OCI-LY1 (cell line): Measurements from ENCODE around the gene CACNA1E.

Source experiments
- H2AFZ ChIP-seq: fragments of 200-600 bp; sonication (generic), shearing (Covaris generic); 2 replicates; pipeline ENCODE4 v1.6.0; 2014; ENCODE audit warnings: antibody characterized with exemption, mild to moderate bottlenecking, low read length
- H3F3A ChIP-seq: fragments of 200-600 bp; sonication (generic), shearing (Covaris generic); 2 replicates; pipeline ENCODE4 v1.6.0; 2014; ENCODE audit warnings: mild to moderate bottlenecking, antibody characterized with exemption, low read length, moderate library complexity; ENCODE audit not compliant: insufficient read depth
- H3K27ac ChIP-seq: fragments of 200-600 bp; sonication (generic); 2 replicates; pipeline ENCODE4 v1.5.1; 2014; ENCODE audit warnings: low read length, mixed run types, mild to moderate bottlenecking, low read depth; ENCODE audit not compliant: poor library complexity, severe bottlenecking
- H3K27me3 ChIP-seq: fragments of 200-600 bp; sonication (generic); 2 replicates; pipeline ENCODE4 v1.6.0; 2014; ENCODE audit warnings: antibody characterized with exemption, mild to moderate bottlenecking, low read length, moderate library complexity; ENCODE audit not compliant: insufficient read depth
- H3K36me3 ChIP-seq: fragments of 200-600 bp; sonication (generic); 2 replicates; pipeline ENCODE4 v1.6.1; 2014; ENCODE audit warnings: mild to moderate bottlenecking, antibody characterized with exemption, low read length, moderate library complexity, mixed read lengths; ENCODE audit not compliant: insufficient read depth
- H3K4me1 ChIP-seq: fragments of 200-600 bp; sonication (generic); 2 replicates; pipeline ENCODE4 v1.5.1; 2014; ENCODE audit warnings: mild to moderate bottlenecking, low read length, moderate library complexity; ENCODE audit not compliant: insufficient read depth, severe bottlenecking
- H3K4me2 ChIP-seq: fragments of 200-600 bp; sonication (generic), shearing (Covaris generic); 2 replicates; pipeline ENCODE4 v1.6.1; 2014; ENCODE audit warnings: low read length
- H3K4me3 ChIP-seq: fragments of 200-600 bp; sonication (generic); 2 replicates; pipeline ENCODE4 v1.5.1; 2014; ENCODE audit warnings: low read length, low read depth, mild to moderate bottlenecking, mixed read lengths; ENCODE audit not compliant: poor library complexity, severe bottlenecking
- H3K79me2 ChIP-seq: fragments of 200-600 bp; shearing (Covaris generic); 2 replicates; pipeline ENCODE4 v1.6.1; 2016; ENCODE audit warnings: mixed run types, low read length, mixed read lengths; ENCODE audit not compliant: insufficient read depth
- H3K9ac ChIP-seq: fragments of 200-600 bp; sonication (generic), shearing (Covaris generic); 2 replicates; pipeline ENCODE4 v1.6.1; 2014; ENCODE audit warnings: mild to moderate bottlenecking, low read length, mixed read lengths
- H3K9me2 ChIP-seq: fragments of 200-600 bp; sonication (generic), shearing (Covaris generic); 2 replicates; pipeline ENCODE4 v1.6.1; 2014; ENCODE audit warnings: low read depth, mild to moderate bottlenecking, low read length, mixed read lengths
- H3K9me3 ChIP-seq: fragments of 200-600 bp; shearing (Covaris generic); 2 replicates; pipeline ENCODE4 v1.6.1; 2014; ENCODE audit warnings: low read length, mixed read lengths
- H4K20me1 ChIP-seq: fragments of 200-600 bp; sonication (generic), shearing (Covaris generic); 2 replicates; pipeline ENCODE4 v1.6.0; 2016; ENCODE audit warnings: mild to moderate bottlenecking, low read length; ENCODE audit not compliant: insufficient read depth
- EZH2 ChIP-seq: fragments of 200-600 bp; sonication (generic), shearing (Covaris generic); IDR thresholded peaks from 2 replicates; pipeline ENCODE4 v1.8.0; 2017; ENCODE audit warnings: borderline replicate concordance, mixed run types, mild to moderate bottlenecking, antibody characterized with exemption, low read length, moderate library complexity, mixed read lengths
- TF ChIP-seq, protein P1 (sequence below): fragments of 200-600 bp; sonication (generic), shearing (Covaris generic); IDR thresholded peaks from 2 replicates; pipeline ENCODE4 v1.5.1; 2017; ENCODE audit warnings: mild to moderate bottlenecking, antibody characterized with exemption, low read length, moderate library complexity, mixed read lengths

Gene CACNA1E

DNA sequence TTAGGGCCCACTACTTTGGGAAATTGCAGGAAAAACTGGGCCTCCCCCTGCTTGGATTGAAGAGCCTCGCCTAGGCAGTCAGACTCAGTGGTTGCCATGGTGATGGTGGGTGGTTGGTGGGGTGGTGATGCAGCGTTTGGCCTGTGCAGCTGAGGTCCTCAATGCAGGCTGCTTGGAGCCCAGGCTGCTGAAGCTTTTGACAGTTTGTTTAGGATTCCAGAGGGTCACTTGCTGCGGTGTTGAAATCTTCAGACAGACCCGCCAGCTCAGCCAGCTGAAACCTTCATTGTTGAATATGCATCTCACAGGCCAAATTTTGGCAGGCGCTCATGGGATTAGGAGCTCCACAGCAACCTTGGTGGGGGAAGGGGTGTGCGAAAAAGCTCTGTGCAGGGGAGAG is 67.9 kb downstream of the CACNA1E start:
- Histone ChIP-seq H3K9me2 (no peaks in the 10 kb centered on the region), H3K27ac (no peak overlapping the region), H3K79me2 (no peaks in the 10 kb centered on the region), H2AFZ (no peak overlapping the region), H4K20me1 (no peaks in the 10 kb centered on the region), H3K9ac (no peak overlapping the region), H3F3A (no peaks in the 10 kb centered on the region), H3K27me3 (no peaks in the 10 kb centered on the region), H3K36me3 (no peaks in the 10 kb centered on the region), H3K4me3 (no peak overlapping the region), H3K4me1 (no peaks in the 10 kb centered on the region), H3K9me3 (no peaks in the 10 kb centered on the region), H3K4me2 (no peak overlapping the region)
- TF ChIP-seq EZH2, result no peak
- TF ChIP-seq, protein P1, sequence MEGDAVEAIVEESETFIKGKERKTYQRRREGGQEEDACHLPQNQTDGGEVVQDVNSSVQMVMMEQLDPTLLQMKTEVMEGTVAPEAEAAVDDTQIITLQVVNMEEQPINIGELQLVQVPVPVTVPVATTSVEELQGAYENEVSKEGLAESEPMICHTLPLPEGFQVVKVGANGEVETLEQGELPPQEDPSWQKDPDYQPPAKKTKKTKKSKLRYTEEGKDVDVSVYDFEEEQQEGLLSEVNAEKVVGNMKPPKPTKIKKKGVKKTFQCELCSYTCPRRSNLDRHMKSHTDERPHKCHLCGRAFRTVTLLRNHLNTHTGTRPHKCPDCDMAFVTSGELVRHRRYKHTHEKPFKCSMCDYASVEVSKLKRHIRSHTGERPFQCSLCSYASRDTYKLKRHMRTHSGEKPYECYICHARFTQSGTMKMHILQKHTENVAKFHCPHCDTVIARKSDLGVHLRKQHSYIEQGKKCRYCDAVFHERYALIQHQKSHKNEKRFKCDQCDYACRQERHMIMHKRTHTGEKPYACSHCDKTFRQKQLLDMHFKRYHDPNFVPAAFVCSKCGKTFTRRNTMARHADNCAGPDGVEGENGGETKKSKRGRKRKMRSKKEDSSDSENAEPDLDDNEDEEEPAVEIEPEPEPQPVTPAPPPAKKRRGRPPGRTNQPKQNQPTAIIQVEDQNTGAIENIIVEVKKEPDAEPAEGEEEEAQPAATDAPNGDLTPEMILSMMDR, result no peak

DNA sequence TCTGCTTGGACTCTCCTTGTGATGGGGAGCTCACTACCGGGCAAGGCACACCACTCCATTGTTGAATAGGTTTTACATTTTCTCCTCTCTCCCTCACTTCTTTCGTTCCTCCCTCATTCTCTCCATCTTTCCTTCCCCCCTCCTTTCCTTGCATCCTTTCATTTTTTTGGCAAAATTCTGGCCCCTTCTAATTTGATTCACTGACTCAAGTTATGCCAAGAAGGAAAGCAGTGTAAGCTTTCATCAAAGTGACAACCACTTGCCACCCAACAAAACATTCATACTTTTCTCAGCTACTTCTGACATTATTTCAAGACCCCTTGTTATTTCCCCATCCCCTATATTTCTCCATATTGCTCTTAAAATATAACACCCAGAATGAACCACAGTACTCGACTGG is 68.4 kb downstream of the CACNA1E start:
- Histone ChIP-seq H3K4me3 (no peak overlapping the region), H3K79me2 (no peaks in the 10 kb centered on the region), H3K9me2 (no peaks in the 10 kb centered on the region), H3K4me2 (no peak overlapping the region), H3K27ac (no peak overlapping the region), H3F3A (no peaks in the 10 kb centered on the region), H4K20me1 (no peaks in the 10 kb centered on the region), H3K4me1 (no peaks in the 10 kb centered on the region), H3K9ac (no peak overlapping the region), H2AFZ (no peak overlapping the region), H3K9me3 (no peaks in the 10 kb centered on the region), H3K27me3 (no peaks in the 10 kb centered on the region), H3K36me3 (no peaks in the 10 kb centered on the region)
- TF ChIP-seq, protein P1, result no peak
- TF ChIP-seq EZH2, result no peak

GRCh38 chr1:181554465-181554864 is 71.1 kb downstream of the CACNA1E start:
- no peaks in the 10 kb centered on the region for H3K36me3 ChIP-seq
- H3K9me2 ChIP-seq, result no peaks in the 10 kb centered on the region
- no peaks in the 10 kb centered on the region for H3K27me3 ChIP-seq

More at GRCh38 chr1:181554465-181554864, 71.1 kb downstream of the CACNA1E start:
- Histone ChIP-seq H3K9ac (no peak overlapping the region), H3K4me1 (no peaks in the 10 kb centered on the region), H4K20me1 (no peaks in the 10 kb centered on the region), H3F3A (no peaks in the 10 kb centered on the region), H2AFZ (no peak overlapping the region), H3K9me3 (no peaks in the 10 kb centered on the region), H3K4me2 (no peak overlapping the region), H3K27ac (no peak overlapping the region), H3K79me2 (no peaks in the 10 kb centered on the region), H3K4me3 (no peak overlapping the region)
- TF ChIP-seq, protein P1, result no peak
- no peak for TF ChIP-seq EZH2
